22Rv1 (cell line): ENCODE measurements around the gene S100A16.

Source experiments
- H3K27ac ChIP-seq: fragments of 450-650 bp; 2 replicates; pipeline ENCODE4 v1.5.1; 2017
- CTCF ChIP-seq: fragments of 450-650 bp; IDR thresholded peaks from 2 replicates; pipeline ENCODE4 v1.5.1; 2017; ENCODE audit warnings: mild to moderate bottlenecking
- ZFX ChIP-seq: fragments of 450-650 bp; IDR thresholded peaks from 2 replicates; pipeline ENCODE4 v1.6.1; 2017; ENCODE audit warnings: antibody characterized with exemption, borderline replicate concordance

S100A16 gene

GRCh38 chr1:153636312-153636711 lies 23.4 kb upstream of the S100A16 start:
- TF ChIP-seq CTCF, result no peak
- TF ChIP-seq ZFX, result no peak
- H3K27ac ChIP-seq, result peak overlapping the region; percentile 100; the same call in 1 of the 2 replicates

DNA sequence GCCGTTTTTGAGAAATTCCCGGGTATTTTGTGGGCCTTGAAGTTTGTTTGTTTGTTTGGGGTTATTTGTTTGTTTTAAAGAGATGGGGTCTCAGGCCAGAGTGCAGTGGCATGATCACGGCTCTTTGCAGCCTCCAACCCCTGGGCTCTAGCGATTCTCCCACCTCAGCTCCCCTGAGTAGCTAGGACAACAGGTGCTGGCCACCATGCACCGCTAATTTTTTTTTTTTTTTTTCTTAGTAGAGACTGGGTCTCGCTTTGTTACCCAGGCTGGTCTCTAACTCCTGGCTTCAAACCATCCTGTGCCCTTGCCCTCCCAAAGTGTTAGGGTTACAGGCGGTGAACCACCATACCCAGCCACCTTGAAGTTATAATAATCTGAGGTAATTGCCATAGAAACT lies 22.9 kb upstream of the S100A16 start:
- TF ChIP-seq CTCF (no peak), ZFX (no peak)
- peak overlapping the region; percentile 100; the same call in 1 of the 2 replicates for H3K27ac ChIP-seq

DNA sequence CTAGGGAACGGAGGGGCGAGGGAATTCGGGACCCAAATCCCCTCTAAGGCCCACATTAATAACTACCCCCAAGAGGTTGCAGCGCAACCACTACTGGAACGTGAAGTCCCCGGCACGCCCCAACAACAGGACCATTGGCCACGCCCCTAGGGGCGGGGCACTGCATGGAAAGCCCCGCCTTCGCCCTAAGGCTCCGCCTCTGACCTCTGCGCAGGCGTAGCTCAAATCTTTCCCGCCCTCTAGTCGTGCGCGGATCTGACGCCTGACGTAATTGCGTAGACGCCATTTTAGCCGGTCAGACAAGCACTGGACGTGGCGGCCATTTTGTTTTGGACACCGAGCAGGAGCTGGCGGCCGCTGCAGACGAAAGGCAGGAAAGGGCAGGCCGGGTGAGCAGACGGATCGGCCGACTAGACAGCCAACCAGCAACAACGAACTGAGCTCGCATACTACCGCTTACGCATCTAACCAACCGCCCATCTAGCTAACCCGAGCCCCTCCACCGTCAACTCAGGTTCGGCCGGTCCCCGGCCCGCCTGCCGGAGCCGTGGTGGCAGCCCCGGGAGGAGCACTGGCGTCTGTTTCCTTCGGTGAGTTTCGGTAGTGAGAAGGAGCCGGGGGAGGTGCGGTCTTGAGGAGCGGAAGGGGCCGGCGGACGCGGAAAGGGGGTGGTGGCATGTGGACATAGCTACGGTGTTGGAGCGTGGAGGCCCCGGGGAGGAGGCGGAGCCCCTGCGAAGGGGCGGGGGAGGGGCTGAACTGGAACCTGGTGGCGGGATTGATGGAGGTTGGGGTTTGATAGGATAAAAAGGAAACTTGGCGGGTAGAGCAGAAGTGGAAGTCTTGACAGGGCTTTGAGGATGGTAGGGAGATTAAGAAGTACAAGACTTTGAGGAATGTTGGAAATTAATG lies 21.1 kb upstream of the S100A16 start, which contains the start of gene CHTOP:
Gene CHTOP, plus strand, starts transcription at position 313 of the 912 bp plus-strand sequence. CDS start 2,523 bp downstream, outside the sequence.
- peak within 1 kb of the TSS; percentile 100 for H3K27ac ChIP-seq
- TF ChIP-seq CTCF (no peak), ZFX (no peak)

DNA sequence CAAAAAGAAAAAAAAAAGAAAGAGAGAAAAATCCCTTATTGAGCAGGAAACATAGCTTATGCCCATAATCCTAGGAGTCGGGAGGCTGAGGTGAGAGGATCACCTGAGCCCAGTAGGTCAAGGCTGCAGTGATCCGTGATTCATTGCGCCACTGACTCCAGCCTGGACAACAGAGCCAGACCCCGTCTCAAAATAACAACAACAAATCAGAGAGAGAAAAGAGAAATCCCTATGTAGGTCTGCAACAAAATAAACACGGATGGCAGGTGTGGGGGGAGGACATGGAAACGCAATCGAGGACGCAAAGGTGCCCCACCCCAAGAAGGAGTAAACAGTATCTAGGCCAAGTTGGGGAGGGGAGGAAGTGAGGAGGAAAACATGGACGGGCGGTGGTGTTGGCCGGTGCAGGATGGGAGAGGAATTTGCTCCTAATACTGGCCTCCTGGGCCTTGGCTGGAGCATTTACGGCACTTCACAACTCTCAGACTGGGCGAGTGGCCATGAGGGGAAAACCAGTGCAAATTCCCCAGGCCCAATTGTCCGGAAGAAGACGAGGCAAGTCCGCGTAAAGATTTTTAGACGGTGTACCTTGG lies 20.3 kb upstream of the S100A16 start:
- no peak for TF ChIP-seq ZFX
- TF ChIP-seq CTCF, result no peak
- peak overlapping the region; percentile 100 for H3K27ac ChIP-seq

DNA sequence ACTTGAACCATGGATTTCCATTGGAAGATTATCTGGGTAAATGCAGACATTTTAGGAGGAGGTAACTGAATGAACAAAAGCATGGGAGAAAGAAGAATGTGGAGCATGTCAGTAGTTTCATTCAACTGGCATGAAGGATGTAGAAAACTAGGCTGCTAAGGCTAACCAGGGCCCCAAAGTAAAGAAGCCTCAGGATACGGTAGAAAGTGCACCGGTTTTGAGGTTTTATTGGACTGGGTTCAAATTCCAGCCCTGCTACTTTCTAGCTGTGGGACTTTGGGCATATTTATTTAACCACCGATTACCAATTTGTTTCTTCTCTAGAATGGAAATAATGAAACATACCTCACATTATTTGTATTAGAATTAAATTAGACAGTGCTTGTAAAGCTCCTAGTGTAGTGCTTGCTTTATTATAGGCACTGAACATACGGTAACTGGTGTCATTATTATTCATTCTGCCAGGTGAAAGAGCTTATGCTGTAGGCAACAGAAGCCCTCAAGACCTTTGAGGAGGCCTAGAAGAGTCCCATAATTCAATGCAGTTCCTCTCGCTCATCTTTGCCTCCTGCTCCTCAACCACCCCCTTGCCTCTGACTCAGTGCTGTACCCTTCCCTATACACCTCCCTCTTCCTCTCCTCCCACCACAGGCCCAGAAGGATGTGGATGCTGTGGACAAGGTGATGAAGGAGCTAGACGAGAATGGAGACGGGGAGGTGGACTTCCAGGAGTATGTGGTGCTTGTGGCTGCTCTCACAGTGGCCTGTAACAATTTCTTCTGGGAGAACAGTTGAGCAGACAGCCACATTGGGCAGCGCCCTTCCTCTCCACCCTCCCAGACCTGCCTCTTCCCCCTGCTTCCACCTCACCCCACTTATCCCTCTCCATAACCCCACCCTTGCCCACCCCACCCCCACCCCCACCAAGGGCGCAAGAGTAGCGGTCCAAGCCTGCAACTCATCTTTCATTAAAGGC lies 18.4 kb upstream of the S100A16 start:
- H3K27ac ChIP-seq, result no peak overlapping the region
- TF ChIP-seq ZFX, result no peak
- no peak for TF ChIP-seq CTCF

DNA sequence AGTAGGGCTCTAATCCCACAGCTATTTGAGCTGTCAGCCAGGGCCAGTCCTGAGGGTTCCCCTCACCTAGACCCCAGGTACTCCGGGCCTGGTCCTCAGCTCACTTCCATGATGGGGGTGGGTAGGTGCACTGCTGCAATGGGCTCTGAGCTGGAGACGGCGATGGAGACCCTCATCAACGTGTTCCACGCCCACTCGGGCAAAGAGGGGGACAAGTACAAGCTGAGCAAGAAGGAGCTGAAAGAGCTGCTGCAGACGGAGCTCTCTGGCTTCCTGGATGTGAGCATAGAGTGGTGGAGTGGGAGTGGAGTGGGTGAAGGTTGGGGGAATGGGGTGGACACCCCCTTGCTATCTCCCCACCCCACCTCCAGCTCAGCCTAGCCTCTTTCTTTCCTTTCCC lies 17.4 kb upstream of the S100A16 start:
- no peak overlapping the region for H3K27ac ChIP-seq

More for the DNA sequence above, 17.4 kb upstream of the S100A16 start:
- TF ChIP-seq CTCF (no peak), ZFX (no peak)
